ENCODE results near the gene DAPK3.
"Not testable (repeated sequence)": the region's sequence is repeated elsewhere in the genome, so short reads cannot be mapped to it uniquely, and the experiment has no call there.

Gene DAPK3

DNA sequence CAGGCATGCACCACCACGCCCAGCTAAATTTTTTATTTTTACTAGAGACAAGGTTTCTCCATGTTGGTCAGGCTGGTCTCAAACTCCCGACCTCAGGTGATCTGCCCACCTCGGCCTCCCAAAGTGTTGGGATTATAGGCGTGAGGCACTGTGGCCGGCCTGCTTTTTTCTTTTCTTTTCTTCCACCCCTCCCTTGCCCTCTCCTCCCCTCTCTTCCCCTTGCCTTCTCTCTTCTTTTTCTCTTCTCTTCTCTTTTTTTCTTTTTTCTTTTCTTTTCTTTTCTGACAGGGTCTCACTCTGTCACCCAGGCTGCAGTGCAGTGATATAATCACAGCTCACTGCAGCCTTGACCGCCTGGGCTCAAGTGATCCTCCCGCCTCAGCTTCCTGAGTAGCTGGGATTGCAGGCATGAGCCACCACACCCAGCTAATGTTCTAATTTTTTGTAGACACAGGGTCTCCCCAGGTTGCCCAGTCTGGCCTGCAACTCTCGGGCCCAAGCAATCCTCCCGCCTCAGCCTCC is 18.1 kb downstream of the DAPK3 start:
- not testable (repeated sequence) for DNase-seq

DNA sequence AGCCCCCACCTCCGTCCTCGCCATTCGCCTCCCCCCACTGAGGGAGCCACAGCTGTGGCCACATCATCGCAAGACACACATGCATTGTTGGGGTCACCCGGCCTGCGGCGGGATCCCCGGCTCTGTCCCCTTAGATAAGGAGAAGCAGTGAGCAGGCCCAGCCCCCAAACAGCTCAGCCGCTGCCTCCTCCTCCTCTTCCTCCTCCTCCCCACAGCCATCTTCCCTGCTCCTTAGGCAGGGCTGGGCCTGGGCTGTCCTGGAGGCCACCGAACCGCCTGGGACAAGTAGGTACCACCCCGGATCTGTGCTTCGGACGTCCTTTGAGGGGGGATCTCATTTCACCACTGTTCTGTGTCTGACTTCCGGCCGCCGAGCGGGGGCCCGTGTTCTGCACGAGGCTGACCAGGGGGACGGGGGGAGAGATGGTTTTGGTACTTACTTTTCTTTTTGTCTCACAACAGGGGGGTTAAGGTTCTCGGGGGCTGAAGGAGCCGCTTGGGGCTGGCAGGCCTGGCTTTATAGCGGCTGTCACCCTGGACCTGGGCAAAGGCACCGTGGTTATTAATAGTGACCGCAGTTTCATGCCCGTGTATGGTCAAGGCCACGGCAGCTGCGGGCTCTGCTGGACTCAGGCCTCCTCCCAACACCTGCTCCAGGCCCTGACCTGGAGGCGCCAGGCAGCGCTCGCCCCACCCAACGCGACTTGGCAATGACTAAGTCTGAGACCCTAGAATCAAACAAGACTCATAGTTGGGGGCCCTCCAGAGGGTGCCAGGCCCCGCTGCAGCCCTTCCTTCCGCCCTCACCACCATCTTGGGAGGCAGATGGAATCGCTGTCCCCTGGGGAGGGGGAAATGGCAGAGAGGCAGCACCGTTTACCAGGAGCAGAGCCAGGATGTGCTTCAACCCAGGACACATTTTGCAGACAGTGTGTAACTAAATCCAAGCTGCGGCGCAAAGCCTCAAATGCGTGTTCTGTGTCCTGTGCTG is 19.7 kb downstream of the DAPK3 start:
- DNase-seq = no peak

DNA sequence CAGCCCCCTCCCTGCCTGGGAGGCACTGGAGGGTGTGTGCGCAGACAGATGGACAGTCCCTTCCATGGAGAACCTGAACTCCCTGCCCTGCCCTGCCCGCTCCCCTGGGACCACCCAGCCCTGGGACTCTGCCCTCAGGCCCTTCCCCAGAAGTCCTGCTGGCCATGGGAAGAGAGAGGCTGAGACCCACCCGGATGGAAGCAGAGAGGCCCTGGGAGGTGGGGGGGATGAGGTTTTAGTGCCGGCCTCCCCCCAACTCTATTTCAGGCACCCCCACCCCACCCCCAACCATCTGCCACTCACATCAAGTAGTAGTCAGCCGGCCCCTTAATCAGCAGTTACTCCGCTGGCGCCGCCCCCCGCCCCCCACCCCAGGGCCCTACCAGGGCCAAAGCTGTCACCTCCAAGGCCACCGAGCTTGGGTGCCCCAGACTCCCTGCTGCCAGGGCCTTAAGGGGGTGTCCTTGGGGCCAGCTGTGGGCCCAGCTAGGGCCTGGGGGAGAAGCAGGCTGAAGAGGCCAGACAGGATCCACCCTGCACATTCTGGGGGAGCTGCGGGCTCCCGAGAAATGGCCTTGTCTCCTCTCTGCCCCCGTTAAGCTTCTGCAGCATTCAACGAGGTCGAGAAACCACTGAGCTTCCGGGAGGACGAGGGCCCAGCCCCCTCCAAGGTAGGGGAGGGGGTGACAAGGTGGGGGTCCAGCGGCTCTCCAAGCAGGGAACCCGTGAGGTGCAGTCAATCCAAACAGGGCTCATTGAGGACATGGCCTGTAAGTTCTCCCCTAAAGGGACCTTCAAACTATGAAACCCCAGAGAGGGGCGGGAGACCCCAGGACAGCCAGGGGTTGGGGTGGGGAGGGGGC is 20.7 kb downstream of the DAPK3 start:
- DNase-seq = no peak

DNA sequence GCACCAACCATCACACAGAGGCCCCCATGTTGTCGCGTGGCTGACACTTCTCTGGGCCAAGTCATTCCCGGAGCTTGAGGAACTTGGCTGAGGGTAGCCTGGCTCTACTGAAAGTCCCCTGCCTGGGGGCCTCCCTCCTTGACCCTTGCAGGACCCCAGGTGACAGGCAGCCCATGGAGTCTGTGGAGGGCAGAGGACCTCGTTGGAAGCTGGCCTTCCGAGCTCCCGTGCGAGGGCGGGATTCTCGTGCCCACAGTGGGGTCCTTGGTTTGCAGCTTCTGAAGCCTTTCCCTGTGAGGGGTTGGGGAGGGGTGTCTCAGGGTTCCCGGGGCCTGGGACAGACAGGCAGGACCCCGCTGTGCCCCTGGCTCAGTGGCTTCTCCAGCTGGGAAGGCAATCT is 21.6 kb downstream of the DAPK3 start:
- no peak for DNase-seq

GRCh38 chr19:3947316-3947933 is 23.5 kb downstream of the DAPK3 start:
- not testable (repeated sequence) for DNase-seq

GRCh38 chr19:3945838-3946237 is 25.1 kb downstream of the DAPK3 start:
- no peak for DNase-seq

- DNase-seq = no peak
Observed at GRCh38 chr19:3944018-3944721, 26.7 kb downstream of the DAPK3 start.

DNA sequence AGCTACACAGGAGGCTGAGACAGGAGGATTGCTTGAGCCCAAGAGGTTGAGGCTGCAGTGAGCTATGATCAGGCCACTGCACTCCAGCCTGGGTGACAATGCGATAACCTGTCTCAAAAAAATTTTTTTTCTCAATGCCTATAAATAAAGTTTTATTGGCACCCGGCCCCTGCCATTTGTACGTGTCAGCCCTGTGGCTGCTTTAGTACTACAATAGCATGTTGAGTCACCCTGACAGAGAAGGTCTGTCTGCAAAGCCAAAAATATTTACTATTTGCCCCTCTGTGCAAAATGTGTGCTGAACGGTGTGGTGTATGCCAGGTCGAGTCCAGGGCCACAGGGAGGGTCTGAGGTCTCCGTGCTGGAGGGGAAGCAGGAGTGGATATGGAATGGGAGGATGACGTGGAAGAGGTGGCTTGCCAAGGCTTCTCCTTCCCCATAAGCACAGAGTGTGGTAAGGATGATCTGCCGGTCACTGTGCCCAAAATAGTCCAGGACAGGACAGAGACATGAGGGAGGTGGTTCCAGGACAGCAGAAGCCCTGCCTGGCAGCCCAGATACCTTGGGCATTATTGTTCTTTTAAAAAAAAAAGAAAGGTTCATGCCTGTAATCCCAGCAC is 28.0 kb downstream of the DAPK3 start:
- DNase-seq = no peak

DNA sequence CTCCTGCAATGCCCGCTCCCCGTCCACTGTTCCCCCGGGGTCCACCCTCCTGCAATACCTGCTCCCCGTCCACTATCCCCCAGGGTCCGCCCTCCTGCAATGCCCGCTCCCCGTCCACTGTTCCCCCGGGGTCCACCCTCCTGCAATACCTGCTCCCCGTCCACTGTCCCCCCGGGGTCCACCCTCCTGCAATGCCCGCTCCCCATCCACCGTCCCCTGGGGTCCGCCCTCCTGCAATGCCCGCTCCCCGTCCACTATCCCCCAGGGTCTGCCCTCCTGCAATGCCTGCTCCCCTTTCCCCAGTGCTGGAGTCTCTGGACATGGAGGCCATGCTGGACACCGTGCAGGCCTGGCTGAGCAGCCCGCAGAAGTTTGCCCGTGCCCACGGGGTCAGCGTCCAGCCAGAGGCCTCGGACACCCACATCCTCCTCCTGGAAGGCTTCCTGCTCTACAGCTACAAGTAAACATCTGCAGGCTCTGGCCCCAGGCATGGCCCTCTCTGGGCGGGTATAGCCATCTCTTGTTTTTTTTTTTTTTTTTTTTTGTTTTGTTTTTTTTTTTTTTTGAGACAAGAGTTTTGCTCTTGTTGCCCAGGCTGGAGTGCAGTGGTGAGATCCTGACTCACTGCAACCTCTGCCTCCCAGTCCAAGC is 32.5 kb downstream of the DAPK3 start:
- DNase-seq = not testable (repeated sequence)

DNA sequence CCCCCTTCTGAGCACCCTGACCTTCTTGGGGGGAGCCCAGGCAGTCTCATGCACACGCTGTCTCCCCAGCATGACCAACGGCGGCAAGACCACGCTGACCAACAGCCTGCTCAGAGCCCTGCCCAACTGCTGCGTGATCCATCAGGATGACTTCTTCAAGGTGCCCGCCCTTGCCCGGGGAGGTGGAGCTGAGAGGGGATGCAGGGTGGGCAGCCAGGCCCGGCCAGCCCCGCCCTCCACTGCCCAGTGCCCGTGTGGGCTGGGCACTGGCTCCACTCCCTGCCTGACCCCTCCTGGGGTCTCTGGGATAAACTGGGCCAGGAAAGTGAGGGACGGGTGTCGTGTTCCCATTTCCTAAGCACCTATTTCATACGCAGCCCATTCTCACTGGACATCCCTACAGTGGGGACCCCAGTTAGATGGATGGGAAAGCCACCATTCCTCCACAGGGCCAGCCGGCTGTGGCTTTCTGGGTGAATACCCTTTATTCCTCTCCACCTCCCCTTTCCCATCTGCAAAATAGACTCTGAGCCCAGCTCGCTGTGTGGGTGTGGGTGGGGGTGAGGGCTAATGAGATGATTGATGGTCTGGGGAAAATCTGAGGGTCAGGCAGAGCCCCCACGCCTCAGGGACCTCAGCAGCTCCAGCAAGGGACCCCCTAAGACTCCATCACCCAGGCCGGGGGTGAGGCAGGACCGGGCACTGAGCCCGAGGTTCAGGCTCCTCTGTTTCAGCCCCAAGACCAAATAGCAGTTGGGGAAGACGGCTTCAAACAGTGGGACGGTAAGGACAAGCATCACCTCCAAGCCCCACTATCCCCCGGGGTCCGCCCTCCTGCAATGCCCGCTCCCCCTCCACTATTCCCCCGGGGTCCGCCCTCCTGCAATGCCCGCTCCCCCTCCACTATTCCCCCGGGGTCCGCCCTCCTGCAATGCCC is 34.1 kb downstream of the DAPK3 start:
- DNase-seq = no peak

DNA sequence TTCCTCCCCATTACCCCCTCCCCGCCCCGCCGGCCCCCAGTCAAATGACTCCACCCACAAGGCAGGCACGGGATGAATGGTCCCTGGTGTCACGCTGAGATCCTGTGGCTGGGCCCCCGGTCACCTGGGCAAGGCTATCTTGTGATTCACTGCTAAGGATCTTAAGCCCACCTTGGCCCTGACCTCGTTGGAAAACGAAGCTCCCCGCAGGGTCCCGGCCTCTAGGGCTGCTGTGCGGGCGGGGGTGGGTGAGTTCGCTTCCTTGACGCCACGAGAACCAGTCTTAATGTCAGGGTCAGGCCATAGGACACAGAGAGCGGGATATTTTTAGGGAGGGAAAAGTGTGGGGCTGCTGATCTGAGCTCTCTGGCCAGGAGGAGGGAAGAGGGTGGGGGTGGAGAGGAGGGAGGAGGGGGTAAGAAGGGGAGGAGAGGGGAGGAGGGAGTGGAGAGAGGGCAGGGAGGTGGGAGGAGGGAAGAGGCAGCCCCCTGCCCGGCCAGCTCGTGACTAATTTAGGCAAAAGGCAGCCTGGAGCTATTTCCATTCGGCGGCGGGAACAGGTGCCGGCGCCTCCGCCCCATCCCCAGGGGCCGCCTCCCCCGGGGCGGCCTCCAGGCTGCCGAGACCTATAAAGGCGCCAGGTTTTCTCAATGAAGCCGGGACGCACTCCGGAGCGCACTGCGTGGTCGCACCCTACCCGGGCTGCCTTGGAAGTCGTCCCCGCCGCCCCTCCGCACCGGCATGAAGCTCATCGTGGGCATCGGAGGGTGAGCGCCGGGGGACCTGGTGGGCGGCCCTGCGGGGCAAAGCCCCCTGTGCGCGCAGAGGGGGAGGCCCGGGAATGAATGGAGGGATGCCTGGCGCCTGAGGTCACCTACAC is 37.7 kb downstream of the DAPK3 start, which contains the start of gene NMRK2:
Gene NMRK2, plus strand, starts transcription at position 139 of the 880 bp plus-strand sequence. Its CDS starts 603 bp downstream, at position 742.
- DNase-seq = no peak

DNA sequence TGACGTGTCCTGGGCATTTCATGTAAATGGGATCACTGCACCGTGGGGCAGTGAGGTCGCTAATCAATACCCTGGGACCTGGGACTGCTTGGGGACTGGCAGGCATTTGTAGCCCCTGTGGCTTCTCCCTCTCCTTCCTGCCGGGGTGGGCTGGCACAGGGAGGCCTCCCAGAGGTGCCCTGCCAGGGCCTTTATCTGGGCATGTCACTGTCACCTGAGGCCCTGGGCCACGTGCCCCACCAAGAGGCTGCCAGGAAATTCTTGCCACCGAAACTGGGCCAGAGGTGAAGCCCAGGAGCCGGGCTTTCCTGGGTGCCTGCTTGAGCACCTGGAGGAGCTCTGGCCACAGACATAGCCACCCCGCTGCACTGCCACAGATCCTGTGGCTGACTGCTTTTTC is 39.9 kb downstream of the DAPK3 start:
- DNase-seq = no peak

DNA sequence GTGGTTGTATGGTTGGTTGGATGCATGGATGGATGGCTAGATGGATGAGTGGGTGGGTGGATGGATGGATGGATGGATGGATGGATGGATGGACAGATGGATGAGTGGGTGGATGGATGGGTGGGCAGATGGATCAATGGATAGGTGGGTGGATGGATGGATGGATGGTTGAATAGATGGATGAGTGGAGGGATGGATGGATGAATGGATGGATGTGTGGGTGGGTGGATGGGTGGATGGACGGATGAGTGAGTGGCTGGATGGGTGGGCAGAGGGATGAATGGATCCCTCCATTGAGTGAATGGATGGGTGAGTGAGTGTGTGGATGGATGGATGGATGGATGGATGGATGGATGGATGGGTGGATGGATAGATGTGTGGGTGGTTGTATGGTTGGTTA is 47.0 kb downstream of the DAPK3 start:
- DNase-seq = no peak

- DNase-seq = no peak
Observed at GRCh38 chr19:3923096-3923758, 47.7 kb downstream of the DAPK3 start.

GRCh38 chr19:3919793-3920192 is 51.1 kb downstream of the DAPK3 start:
- DNase-seq = no peak

DNA sequence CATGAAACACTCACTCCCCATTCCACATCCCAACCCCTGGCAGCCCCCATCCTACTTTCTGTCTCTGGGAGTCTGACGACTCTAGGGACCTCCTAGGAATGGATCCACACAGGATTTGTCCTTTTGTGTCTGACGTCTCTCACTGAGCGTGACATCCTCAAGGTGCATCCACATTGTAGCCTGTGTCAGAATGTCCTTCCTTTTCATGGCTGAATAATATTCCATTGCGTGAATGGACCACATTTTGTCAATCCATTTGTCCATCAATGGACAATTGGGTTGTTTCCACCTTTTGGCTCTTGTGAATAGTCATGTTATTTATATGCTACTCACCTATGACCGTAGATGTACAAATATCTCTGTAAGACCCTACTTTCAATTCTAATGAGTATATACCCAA is 54.9 kb downstream of the DAPK3 start:
- no peak for DNase-seq

DNA sequence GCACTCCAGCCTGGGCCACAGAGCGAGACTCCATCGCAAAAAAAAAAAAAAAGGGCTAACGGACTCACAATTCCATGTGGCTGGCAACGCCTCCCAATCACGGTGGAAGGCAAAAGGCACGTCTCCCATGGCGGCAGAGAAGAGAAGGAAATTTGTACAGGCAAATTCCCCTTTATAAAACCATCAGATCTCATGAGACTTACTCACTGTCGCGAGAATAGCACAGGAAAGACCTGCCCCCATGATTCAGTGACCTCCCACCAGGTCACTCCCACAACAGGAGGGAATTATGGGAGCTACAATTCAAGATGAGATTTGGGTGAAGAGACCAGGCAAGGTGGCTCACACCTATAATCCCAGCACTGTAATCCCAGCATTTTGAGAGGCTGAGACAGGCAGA is 56.7 kb downstream of the DAPK3 start:
- no peak for DNase-seq

GRCh38 chr19:3910105-3910504 is 60.8 kb downstream of the DAPK3 start:
- DNase-seq = no peak

Data from stimulated activated CD4-positive, alpha-beta T cell treated with anti-CD3 and anti-CD28 coated beads, Interleukin-4, amount 100 ng/mL, for 4 hours (primary cell).